ENCODE measurements around the gene PXYLP1. TPM values are rescaled to one million over a fixed set of nuclear protein-coding genes. Genes with fewer than 3 reads are reported as not detected.

The PXYLP1 gene
- total and polyA plus RNA-seq, 10 of the 15 experiments (the other 5 are each of a cell fraction or from before 2014, with no cell fraction given), result 0.06 to 1.7 (median 0.35) TPM

DNA sequence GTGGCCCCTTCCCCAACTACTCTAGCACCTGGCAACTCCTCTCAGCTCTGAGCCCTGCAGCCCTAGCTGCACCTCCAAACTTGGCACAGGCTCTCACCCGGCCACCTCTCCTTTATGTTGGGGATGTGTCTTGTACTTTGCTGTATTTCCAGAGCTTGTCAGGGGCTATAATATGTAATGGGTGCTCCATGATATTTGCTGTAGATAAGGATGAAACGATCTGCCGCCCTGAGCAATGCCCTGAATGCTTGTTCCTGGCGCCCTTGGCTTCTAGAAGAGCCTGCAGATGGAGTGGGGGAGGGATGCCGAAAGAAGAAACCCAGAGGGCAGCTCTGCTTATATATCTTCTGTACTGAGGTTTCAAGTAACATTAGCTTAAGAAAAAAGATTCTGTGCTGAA lies 100.8 kb downstream of the PXYLP1 start:
- no peak for FAIRE-seq
- Histone ChIP-seq H3K9ac (ENCODE audit: control insufficient read depth, insufficient read depth, low read length) (peak overlapping the region; percentile 13; the same call in 1 of the 2 replicates), H3K9me3 (replicated peaks; ENCODE audit: control insufficient read depth, insufficient read depth, low read length) (no peaks in the 10 kb centered on the region; the same call in 2 of the 3 replicates), H3K27ac (ENCODE audit: control insufficient read depth, insufficient read depth) (no peak overlapping the region; the same call in 1 of the 2 replicates), H3K27me3 (replicated peaks in 1 of 2; ENCODE audit: control insufficient read depth in 2 of 2, insufficient read depth in 2 of 2, low read length in 1 of 2) (no peaks in the 10 kb centered on the region), H3K79me2 (ENCODE audit: control insufficient read depth, insufficient read depth, low read length) (no peaks in the 10 kb centered on the region), H4K20me1 (ENCODE audit: control insufficient read depth, insufficient read depth) (no peaks in the 10 kb centered on the region), H3K4me1 (ENCODE audit: control insufficient read depth, insufficient read depth, low read length) (peaks cover 58% of the 10 kb centered on the region), H2AFZ (ENCODE audit: control insufficient read depth, low read depth, low read length) (no peak overlapping the region; the same call in 1 of the 2 replicates), H3K4me2 (ENCODE audit: control insufficient read depth, insufficient read depth) (no peak overlapping the region), H3K36me3 (ENCODE audit: control insufficient read depth in 2 of 2, insufficient read depth in 2 of 2, low read length in 1 of 2) (no peaks in the 10 kb centered on the region), H3K4me3 (no peak overlapping the region)
- ChIA-PET CTCF (interaction anchor here (0.9 to 8.0 kb wide), 7 partner anchors 16 to 122 kb away, joined by 3 to 83 read pairs (median 4); no protein-coding TSS in a partner anchor), RAD21 (ENCODE audit: unreplicated experiment) (interaction anchor here (0.7 to 2.9 kb wide), 8 partner anchors 11 to 109 kb away, joined by 3 to 19 read pairs (median 6); no protein-coding TSS in a partner anchor), SMC1A (ENCODE audit: uncharacterized antibody, unreplicated experiment) (interaction anchor here (0.8 to 8.4 kb wide), 16 partner anchors 8 to 122 kb away, joined by 3 to 112 read pairs (median 7); no protein-coding TSS in a partner anchor), POLR2A (interaction anchor here (0.8 to 2.4 kb wide), 7 partner anchors 14 to 109 kb away, joined by 3 to 8 read pairs (median 4); no protein-coding TSS in a partner anchor)
- DNase-seq (ENCODE audit: low read depth, low spot score), result no peak
- no peak for ATAC-seq
- intact Hi-C loops (cut with micrococcal nuclease; ENCODE audit: unreplicated experiment), result no loop called here
- in situ Hi-C loops (cut with MboI), result no loop called here
- WGBS (ENCODE audit: insufficient coverage, insufficient replicate concordance, low lambda C conversion rate, missing lambda C conversion rate), result 78% methylated on average over 5 of the region's 5 CpGs
- no TSS peak for BruUV-seq (replicated peaks)
- TF ChIP-seq RAD21 (IDR thresholded peaks at IDR 0.05; ENCODE audit: insufficient read depth, low read depth, low read length) (no peak), ZNF384 (IDR thresholded peaks at IDR 0.05; ENCODE audit: borderline replicate concordance, low read depth, low read length) (no peak), SUPT20H (IDR thresholded peaks at IDR 0.05; ENCODE audit: borderline replicate concordance, control insufficient read depth, low read depth, low read length) (no peak), NR2F1 (conservative IDR thresholded peaks at IDR 0.05) (no peak), BHLHE40 (IDR thresholded peaks at IDR 0.05; ENCODE audit: borderline replicate concordance in 1 of 2, low read depth in 2 of 2, low read length in 1 of 2) (no peak), TAF1 (IDR thresholded peaks at IDR 0.05; ENCODE audit: borderline replicate concordance, low read depth, low read length) (no peak), CEBPB (IDR thresholded peaks at IDR 0.05; ENCODE audit: borderline replicate concordance in 1 of 2, low read depth in 2 of 2, low read length in 2 of 2) (no peak), IKZF1 (conservative IDR thresholded peaks at IDR 0.05) (no peak), POU2F2 (IDR thresholded peaks at IDR 0.05; ENCODE audit: borderline replicate concordance, low read depth, low read length) (no peak), NFYB (IDR thresholded peaks at IDR 0.05; ENCODE audit: insufficient read depth, low read depth, low read length) (no peak), CHD2 (IDR thresholded peaks at IDR 0.05; ENCODE audit: borderline replicate concordance, low read depth, low read length) (no peak)
- TF ChIP-seq, protein P1, sequence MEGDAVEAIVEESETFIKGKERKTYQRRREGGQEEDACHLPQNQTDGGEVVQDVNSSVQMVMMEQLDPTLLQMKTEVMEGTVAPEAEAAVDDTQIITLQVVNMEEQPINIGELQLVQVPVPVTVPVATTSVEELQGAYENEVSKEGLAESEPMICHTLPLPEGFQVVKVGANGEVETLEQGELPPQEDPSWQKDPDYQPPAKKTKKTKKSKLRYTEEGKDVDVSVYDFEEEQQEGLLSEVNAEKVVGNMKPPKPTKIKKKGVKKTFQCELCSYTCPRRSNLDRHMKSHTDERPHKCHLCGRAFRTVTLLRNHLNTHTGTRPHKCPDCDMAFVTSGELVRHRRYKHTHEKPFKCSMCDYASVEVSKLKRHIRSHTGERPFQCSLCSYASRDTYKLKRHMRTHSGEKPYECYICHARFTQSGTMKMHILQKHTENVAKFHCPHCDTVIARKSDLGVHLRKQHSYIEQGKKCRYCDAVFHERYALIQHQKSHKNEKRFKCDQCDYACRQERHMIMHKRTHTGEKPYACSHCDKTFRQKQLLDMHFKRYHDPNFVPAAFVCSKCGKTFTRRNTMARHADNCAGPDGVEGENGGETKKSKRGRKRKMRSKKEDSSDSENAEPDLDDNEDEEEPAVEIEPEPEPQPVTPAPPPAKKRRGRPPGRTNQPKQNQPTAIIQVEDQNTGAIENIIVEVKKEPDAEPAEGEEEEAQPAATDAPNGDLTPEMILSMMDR (IDR thresholded peaks at IDR 0.05 in 2 of 3, conservative IDR thresholded peaks at IDR 0.05 in 1 of 3; ENCODE audit: control insufficient read depth in 2 of 3, extremely low read depth in 1 of 3, insufficient read depth in 1 of 3, low read depth in 3 of 3, low read length in 3 of 3), result no peak
- TF ChIP-seq, protein P2, sequence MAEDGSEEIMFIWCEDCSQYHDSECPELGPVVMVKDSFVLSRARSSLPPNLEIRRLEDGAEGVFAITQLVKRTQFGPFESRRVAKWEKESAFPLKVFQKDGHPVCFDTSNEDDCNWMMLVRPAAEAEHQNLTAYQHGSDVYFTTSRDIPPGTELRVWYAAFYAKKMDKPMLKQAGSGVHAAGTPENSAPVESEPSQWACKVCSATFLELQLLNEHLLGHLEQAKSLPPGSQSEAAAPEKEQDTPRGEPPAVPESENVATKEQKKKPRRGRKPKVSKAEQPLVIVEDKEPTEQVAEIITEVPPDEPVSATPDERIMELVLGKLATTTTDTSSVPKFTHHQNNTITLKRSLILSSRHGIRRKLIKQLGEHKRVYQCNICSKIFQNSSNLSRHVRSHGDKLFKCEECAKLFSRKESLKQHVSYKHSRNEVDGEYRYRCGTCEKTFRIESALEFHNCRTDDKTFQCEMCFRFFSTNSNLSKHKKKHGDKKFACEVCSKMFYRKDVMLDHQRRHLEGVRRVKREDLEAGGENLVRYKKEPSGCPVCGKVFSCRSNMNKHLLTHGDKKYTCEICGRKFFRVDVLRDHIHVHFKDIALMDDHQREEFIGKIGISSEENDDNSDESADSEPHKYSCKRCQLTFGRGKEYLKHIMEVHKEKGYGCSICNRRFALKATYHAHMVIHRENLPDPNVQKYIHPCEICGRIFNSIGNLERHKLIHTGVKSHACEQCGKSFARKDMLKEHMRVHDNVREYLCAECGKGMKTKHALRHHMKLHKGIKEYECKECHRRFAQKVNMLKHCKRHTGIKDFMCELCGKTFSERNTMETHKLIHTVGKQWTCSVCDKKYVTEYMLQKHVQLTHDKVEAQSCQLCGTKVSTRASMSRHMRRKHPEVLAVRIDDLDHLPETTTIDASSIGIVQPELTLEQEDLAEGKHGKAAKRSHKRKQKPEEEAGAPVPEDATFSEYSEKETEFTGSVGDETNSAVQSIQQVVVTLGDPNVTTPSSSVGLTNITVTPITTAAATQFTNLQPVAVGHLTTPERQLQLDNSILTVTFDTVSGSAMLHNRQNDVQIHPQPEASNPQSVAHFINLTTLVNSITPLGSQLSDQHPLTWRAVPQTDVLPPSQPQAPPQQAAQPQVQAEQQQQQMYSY (CRISPR knock-in tag; IDR thresholded peaks at IDR 0.05), result no peak

All from GM12878 (cell line).